H7 (cell line): ENCODE results near the gene THSD4. TPM values are rescaled to one million over a fixed set of nuclear protein-coding genes. Genes with fewer than 3 reads are reported as not detected.

Experiments used
- DNase-seq: peaks from one replicate; pipeline ENCODE4 v3.0.0; 2012
- H3K27me3 ChIP-seq: 2 replicates; pipeline ENCODE4 v1.6.0; 2011; ENCODE audit warnings: mild to moderate bottlenecking, low read length; ENCODE audit not compliant: control insufficient read depth, insufficient read depth
- H3K36me3 ChIP-seq: replicated peaks from 2 replicates; pipeline ENCODE4 v1.5.1; 2011; ENCODE audit warnings: low read length; ENCODE audit not compliant: control insufficient read depth, insufficient read depth
- H3K4me3 ChIP-seq: 2 replicates; pipeline ENCODE4 v1.5.1; 2011; ENCODE audit warnings: low read depth, mild to moderate bottlenecking, control low read depth, low read length, moderate library complexity; ENCODE audit not compliant: insufficient read depth
- total RNA-seq: library from RNA; depleted of rRNA; stranded (reverse); fragments of >200 nt; shearing (Covaris generic); gene quantifications from 2 replicates; pipeline ENCODE4 v1.2.3, GENCODE V29; 2014

THSD4 gene
- total RNA-seq, 1 experiment from 2014 or later = 3.9 TPM

DNA sequence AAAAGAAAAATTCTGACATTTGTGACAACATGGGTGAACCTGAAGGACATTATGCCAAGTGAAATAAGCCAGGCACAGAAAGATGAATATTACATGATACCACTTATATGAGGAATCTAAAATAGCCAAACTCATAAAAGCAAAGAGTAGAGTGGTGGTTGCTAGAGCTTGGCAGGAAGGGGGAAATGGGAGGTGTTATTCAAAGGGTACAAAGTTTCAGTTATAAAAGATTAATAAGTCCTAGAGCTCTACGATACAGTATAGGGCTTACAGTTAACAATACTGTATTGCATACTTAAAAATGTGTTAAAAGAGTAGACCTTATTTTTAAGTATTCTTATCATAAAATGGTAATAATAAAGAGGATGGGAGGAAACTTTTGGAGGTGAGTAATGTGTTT, 583.5 kb downstream of the THSD4 start:
- Histone ChIP-seq H3K36me3 (no peaks in the 10 kb centered on the region), H3K27me3 (no peaks in the 10 kb centered on the region), H3K4me3 (no peak overlapping the region)
- DNase-seq = no peak

DNA sequence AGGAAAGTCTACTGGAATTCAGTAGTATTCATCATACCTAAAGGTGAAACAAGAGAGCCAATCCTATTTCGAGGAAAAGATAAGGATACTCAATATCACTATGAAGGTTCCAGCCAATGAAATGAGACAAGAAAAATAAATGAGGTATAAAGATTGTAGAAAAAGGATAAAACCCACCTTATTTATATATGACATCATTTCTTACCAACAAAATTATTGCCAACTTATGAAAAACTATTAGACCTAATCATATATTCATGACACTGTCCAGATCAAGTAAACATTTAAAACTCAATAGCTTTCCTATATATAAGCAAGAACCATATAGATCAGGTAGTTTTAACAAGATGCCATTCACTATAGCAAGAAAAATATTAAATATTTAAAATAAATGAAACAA, 584.7 kb downstream of the THSD4 start:
- no peaks in the 10 kb centered on the region for H3K27me3 ChIP-seq
- no peak overlapping the region for H3K4me3 ChIP-seq
- no peaks in the 10 kb centered on the region for H3K36me3 ChIP-seq
- no peak for DNase-seq

DNA sequence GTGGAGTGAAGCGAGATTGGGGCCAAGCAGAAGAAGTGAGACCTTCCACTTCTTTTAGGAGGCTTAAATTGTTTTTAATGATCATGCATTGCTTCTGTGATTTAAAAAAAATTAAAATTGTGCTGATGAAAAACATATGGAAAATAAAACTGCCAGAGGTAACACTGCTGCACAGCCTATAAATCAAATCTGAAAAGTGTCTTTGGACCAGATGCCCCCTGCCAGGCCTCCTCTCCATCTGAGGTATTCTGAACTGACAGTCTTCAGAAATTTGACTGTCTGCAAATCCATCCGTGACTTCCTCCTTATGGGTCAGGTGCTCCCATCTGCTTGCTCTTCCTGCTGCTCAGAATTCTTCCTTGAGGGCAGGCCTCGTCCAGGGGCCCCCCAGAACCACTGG, 586.5 kb downstream of the THSD4 start:
- Histone ChIP-seq H3K27me3 (no peaks in the 10 kb centered on the region), H3K36me3 (no peaks in the 10 kb centered on the region), H3K4me3 (no peak overlapping the region)
- DNase-seq = no peak

DNA sequence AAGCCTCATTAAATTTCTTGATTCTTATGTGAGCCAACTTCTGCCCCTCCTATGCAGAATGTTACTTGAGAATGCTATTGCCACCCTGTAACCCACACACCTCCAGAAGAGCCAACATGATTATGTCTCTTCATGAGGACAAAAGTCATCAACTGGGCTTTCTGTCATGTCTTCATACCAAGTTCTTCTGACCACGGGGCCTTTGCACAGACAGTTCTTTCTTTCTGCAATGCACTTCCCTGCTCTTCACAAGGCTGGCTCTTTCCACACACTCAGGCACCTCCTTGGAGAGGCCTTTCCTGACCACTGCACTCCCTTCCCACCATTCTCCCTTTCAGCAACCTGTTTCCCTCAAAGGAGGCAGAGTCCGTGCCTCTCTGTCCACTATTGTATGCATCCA, 587.2 kb downstream of the THSD4 start:
- H3K27me3 ChIP-seq = no peaks in the 10 kb centered on the region
- no peak overlapping the region for H3K4me3 ChIP-seq
- no peaks in the 10 kb centered on the region for H3K36me3 ChIP-seq
- DNase-seq = no peak

DNA sequence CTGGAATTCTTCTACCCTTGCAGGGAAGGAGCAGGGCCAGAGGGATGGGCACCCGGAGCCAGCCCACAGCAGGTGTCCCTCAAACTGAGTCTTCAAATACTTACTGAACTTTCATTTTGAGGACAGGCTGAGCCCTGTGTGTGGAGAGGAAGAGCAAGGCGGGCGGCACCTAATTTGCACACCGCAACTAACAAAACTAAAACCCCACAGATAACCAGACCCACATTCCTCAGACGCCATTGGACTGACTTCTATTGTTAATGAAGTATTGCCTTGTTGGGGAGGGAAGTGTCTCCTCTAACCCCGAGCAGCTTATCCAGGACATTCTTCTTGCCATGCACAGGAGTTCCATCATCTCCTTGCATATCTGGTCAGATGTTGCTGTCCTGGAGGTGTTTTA, 589.9 kb downstream of the THSD4 start:
- H3K36me3 ChIP-seq = no peaks in the 10 kb centered on the region
- no peaks in the 10 kb centered on the region for H3K27me3 ChIP-seq
- peak; percentile 13 for DNase-seq

DNA sequence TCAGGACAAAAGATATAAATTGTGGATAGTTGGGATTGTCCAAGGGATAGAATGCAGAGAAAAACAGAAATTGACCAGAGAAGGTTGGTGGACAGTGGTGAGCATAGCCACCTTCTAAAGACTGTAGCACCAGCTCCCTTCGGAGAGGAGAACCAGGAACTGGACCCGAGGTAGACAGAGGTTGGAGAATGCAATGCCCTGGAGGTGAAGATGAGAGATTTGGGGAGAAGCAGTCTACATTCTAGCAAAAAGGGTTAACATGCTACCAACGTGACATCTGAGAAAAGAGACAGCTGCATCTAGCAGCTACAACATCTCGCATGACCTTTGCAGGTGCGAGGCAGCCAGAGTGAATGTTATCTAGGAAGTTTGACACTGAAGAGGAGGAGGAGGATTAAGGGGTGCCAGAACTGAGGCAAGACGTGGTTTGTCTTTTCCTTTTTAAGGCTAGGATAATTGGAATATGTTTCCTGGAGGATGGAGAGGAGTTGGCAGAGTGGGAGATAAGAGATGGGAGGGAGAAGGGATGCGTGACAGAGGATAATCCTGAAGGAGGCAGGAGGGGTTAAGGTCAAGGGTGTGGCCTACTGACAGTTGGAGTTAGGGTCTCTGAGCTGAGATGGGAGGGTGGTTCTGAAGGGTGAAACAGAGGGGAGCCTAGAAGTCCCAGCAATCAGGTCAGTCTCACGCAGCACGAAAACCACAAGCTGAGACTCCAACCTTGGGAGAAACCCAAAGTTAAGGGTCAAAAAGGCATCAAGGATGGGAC, 591.4 kb downstream of the THSD4 start:
- Histone ChIP-seq H3K4me3 (no peak overlapping the region), H3K27me3 (no peaks in the 10 kb centered on the region), H3K36me3 (no peaks in the 10 kb centered on the region)
- no peak for DNase-seq

More for the DNA sequence above, 589.9 kb downstream of the THSD4 start:
- no peak overlapping the region for H3K4me3 ChIP-seq

DNA sequence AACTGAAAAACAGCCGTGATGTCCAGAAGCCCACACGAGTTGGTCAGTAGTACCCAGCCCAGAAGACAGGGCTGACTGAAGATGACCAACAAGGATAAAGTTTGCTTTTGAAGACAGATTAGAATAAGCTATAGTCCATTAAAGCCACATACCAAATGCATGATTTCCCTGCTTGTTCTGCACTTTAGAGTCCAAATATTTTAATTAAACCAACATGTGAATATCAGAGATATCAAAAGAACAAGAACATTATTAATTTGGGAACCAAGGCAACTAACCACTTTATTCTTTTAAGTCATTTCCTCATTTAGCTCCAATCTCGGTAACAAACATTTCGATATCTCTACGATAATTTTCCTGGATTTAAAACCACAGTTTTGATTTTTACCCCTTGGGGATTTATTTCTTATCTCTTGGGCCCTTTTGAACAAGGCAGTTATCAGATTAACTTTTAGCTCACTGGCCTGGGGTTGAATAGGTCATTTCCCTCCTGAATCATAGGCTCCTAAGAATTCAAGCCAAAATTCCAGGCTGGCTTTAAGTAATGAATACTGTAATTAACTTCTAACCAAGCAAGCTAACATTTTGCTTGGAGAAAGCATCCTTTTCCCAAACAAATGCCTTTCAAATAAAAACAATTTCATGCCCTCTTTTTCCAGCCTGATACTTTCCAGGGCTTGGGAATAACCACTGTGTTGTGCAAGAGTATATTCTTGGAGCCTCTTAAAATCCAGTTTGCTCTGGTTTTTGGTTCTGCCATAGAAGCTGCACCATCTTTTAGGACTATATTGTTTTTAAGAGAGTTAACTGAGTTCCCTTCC, 592.2 kb downstream of the THSD4 start:
- Histone ChIP-seq H3K4me3 (no peak overlapping the region), H3K27me3 (no peaks in the 10 kb centered on the region), H3K36me3 (no peaks in the 10 kb centered on the region)
- DNase-seq = no peak

DNA sequence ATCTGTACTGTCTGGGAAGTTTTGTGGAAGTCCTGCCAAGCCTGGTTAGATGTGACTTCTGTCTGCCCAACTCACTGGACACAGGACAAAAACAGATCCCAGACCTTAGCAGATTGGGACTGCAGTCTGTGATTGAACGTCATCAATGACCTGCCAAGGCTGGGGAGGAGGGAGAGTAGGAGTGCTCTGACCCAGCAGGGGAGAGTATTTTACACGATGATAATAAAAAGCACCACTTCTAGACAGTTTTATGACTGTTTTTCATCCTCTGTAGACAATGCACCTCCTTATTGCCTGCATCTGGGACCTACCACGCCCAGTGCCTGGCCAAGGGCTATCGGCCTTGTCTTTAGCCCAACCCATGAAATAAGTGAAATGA, 592.8 kb downstream of the THSD4 start:
- Histone ChIP-seq H3K36me3 (no peaks in the 10 kb centered on the region), H3K4me3 (no peak overlapping the region), H3K27me3 (no peaks in the 10 kb centered on the region)
- no peak for DNase-seq

DNA sequence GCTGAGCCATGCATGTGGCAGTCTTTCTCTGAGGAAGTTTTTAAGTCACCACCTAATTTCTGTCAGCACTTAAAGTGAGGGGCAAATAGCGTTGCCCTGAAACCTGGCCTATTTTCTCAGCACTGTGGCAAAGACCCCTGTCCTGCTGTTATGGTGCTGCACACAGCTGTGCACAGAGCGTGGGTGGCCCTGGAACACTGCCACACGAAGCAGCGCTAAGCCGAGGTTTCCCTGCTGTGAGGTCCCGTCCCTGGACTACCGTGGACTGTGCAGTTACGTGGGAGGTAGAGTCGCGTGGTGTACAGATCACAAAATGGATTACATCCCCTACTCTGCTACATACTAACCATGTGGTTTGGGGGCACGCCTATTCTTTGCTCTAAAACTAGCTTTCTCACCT, 593.5 kb downstream of the THSD4 start:
- H3K27me3 ChIP-seq = no peaks in the 10 kb centered on the region
- H3K4me3 ChIP-seq = no peak overlapping the region
- no peak for DNase-seq
- H3K36me3 ChIP-seq = no peaks in the 10 kb centered on the region

DNA sequence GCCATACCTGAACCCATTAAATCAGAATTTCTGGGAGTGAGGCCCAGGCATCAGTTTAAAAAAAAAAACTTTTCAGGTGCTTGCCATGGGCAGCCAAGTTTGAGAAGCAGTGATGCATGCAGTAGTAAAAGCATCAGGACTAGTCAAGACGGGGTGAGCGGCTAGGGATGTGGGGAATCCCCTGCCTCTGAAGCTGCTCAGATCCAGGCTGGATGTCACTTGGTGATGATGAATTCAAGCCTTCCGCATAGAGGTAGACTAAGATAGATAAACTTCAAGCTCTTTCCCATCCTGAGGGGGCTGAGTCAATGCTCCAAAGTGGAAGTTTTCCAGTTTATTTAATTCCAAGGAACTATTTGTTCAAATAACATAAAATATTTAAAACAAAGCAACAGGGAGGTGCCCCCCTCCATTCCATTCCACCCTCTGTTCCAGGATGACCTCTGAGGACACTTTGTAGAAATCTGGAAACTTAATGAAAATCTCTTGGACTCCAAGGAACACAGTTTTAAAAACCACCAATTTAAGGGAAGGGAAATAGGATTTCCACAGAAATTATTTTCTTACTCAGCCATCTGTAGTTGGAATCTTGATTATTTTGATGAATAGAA, 594.6 kb downstream of the THSD4 start:
- no peak for DNase-seq
- no peaks in the 10 kb centered on the region for H3K27me3 ChIP-seq
- no peaks in the 10 kb centered on the region for H3K36me3 ChIP-seq
- no peak overlapping the region for H3K4me3 ChIP-seq

DNA sequence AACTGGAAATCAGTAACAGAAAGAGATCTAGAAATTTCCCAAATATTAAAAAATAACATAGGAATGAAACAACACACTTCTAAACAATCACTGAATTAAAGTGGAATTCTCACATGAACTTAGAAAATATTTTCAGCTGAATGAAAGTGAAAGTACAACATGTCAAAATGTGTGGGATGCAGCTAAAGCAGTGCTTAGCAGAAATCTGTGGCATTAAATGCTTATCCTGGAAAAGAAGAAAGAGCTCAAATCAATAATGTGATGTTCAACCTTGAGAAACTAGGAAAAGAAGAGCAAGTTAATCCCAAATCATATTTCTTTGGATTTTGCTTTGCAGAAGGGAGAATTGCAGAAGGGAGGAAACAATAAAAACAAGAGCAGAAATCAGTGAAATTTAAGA, 596.9 kb downstream of the THSD4 start:
- no peak for DNase-seq
- Histone ChIP-seq H3K36me3 (no peaks in the 10 kb centered on the region), H3K4me3 (no peak overlapping the region), H3K27me3 (no peaks in the 10 kb centered on the region)

DNA sequence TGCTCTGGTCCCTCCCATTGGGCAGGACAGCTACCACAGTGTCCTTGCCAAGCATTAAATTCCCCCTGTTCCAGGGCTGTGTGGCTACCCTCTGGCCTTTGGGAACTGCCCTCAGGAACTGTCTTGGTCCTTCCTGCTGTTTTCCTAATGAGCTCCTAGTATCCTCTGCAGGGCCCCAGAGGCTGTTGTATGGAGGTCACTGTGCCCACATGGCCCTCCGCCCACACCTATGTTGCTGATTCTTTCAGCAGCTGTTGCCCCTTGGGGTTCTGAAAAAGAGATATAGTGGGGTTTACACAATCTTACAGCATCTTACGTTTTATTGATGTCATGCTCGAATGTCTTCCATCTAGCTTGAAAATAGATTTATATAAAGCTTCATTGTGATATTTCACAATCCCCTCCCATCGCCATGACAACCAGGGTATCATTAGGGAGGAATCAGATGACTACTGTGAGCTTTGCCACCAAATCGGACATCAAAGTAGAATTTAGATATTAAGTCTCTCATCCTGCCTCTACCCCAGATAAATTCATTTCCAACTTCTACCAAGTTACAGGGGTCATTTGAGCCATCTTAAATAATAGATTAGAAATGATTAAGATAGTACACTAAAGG, 598.0 kb downstream of the THSD4 start:
- no peak for DNase-seq
- no peak overlapping the region for H3K4me3 ChIP-seq
- H3K27me3 ChIP-seq = no peaks in the 10 kb centered on the region
- no peaks in the 10 kb centered on the region for H3K36me3 ChIP-seq

DNA sequence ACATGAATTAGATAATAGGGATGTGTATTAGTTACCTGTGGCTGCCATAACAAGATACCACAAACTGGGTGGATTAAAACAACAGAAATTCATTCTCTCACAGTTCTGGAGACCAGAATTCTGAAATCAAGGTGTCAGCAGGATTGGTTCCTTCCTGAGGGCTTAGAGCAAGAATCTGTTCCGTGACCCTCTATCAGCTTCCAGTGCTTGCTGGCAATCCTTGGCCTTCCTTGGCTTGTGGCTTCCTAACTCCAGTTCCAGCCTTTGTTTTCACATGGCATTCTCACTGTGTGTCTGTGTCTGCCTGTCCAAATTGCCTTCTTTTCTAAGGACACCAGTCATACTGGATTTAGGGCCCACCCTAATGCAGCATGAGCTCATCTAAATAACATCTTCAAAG, 600.6 kb downstream of the THSD4 start:
- no peak overlapping the region for H3K4me3 ChIP-seq
- no peak for DNase-seq
- H3K27me3 ChIP-seq = no peaks in the 10 kb centered on the region
- no peaks in the 10 kb centered on the region for H3K36me3 ChIP-seq

DNA sequence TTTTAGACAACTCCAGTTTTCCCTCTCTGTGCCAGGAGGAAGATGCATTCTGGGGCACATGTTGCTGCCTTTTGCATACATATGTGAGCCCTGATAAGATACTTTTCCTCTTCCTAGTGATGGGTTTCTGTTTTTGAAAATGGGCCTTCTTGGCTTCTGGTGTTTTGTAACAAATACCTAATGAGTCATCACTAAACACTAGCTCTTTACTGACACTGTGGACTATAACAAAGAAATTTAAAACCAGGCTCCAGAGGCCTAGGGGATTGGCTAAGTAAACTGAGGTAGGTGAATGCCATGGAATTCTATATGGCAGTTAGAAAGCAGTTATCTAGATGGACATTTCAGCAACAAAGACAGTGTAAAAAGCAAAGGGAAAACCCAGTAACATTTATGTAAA, 601.7 kb downstream of the THSD4 start:
- H3K4me3 ChIP-seq = no peak overlapping the region
- H3K36me3 ChIP-seq = no peaks in the 10 kb centered on the region
- no peak for DNase-seq
- H3K27me3 ChIP-seq = no peaks in the 10 kb centered on the region
